K562 (cell line): ENCODE results near the gene L3HYPDH. TPM values are rescaled to one million over a fixed set of nuclear protein-coding genes. Genes with fewer than 3 reads are reported as not detected.

ENCODE experiments used
- ATAC-seq: fragments of 200-7000 bp; cut with Tn5 transposase; 3 replicates; pipeline ENCODE4 v1.9.1; 2020; ENCODE audit warnings: moderate library complexity
- BruUV-seq: library from RNA; stranded (reverse); fragments of 400-500 nt; replicated peaks from 2 replicates; lab custom pipeline; 2021; lab: Mats Ljungman, UMichigan
- CTCF ChIA-PET: fragments of 300-600 bp; formaldehyde crosslinking; extraction: SDS; loops from one replicate; lab custom pipeline; 2021; ENCODE audit warnings: low intra/inter-chr PET ratio; lab: Yijun Ruan, JAX
- POLR2A ChIA-PET: fragments of 300-600, 350-650 bp; sonication (Branson Sonifier 250); formaldehyde crosslinking; extraction: SDS; loops from one replicate; lab custom pipeline; 2021; ENCODE audit warnings: antibody characterized with exemption, inconsistent platforms; lab: Yijun Ruan, JAX
- DNase-seq, 4 experiments: peaks; one replicate each; pipeline versions ENCODE4 v3.0.0 to v3.0.0-alpha.2; 2011 to 2018; ENCODE audit warnings: low spot score in 3 of 4, mixed read lengths in 3 of 4; ENCODE audit errors: extremely low read depth in 1 of 4
- FAIRE-seq: peaks from 2 replicates; lab custom pipeline; 2011; peaks lifted over from hg19 to GRCh38; lab: Jason Lieb, UNC
- H2AFZ ChIP-seq: 2 replicates; pipeline ENCODE4 v1.6.0; 2011; ENCODE audit warnings: low read depth, low read length, control low read depth, inconsistent platforms
- H3K27ac ChIP-seq: fragments of 200-600 bp; 3 replicates; pipeline ENCODE4 v1.8.0; 2011; ENCODE audit warnings: low read depth, mild to moderate bottlenecking, control low read depth, inconsistent platforms, low read length, moderate library complexity, mixed read lengths; ENCODE audit errors: extremely low read depth
- H3K27me3 ChIP-seq, 2 experiments: fragments of 300-600 bp in 1 of 2; 2 replicates in 1 of 2; 3 replicates in 1 of 2; pipeline versions ENCODE4 v1.6.0 to v1.8.0; 2011; ENCODE audit warnings: inconsistent platforms in 2 of 2, low read length in 2 of 2, mild to moderate bottlenecking in 1 of 2, mixed read lengths in 1 of 2, moderate library complexity in 1 of 2; ENCODE audit not compliant: control insufficient read depth in 2 of 2, insufficient read depth in 2 of 2
- H3K36me3 ChIP-seq: fragments of 300-600 bp; 3 replicates; pipeline ENCODE4 v1.8.0; 2011; ENCODE audit warnings: mild to moderate bottlenecking, low read length, inconsistent platforms; ENCODE audit not compliant: control insufficient read depth, insufficient read depth
- H3K4me1 ChIP-seq, 2 experiments: fragments of 200-600 bp in 1 of 2; replicated peaks in 1 of 2; 2 replicates in 1 of 2; 3 replicates in 1 of 2; pipeline versions ENCODE4 v1.5.1 to v1.8.0; 2011; ENCODE audit warnings: inconsistent platforms in 2 of 2, low read length in 2 of 2, mild to moderate bottlenecking in 1 of 2, mixed read lengths in 1 of 2, moderate library complexity in 1 of 2; ENCODE audit not compliant: control insufficient read depth in 2 of 2, insufficient read depth in 2 of 2
- H3K4me2 ChIP-seq: 2 replicates; pipeline ENCODE4 v1.6.1; 2011; ENCODE audit warnings: low read length, control low read depth, inconsistent platforms, mixed read lengths; ENCODE audit not compliant: insufficient read depth
- H3K4me3 ChIP-seq: fragments of 200-600 bp; sonication (generic), shearing (Covaris generic); 2 replicates; pipeline ENCODE4 v1.5.1; 2016; ENCODE audit warnings: control low read depth, inconsistent platforms
- H3K79me2 ChIP-seq: fragments of 200-600 bp; 3 replicates; pipeline ENCODE4 v1.8.0; 2011; ENCODE audit warnings: low read length, inconsistent platforms; ENCODE audit not compliant: control insufficient read depth, insufficient read depth
- H3K9ac ChIP-seq, 2 experiments: 2 replicates each; pipeline versions ENCODE4 v1.6.0 to v1.6.1; 2011; ENCODE audit warnings: low read depth in 2 of 2, low read length in 2 of 2, control low read depth in 1 of 2, inconsistent platforms in 1 of 2, mild to moderate bottlenecking in 1 of 2, mixed read lengths in 1 of 2; ENCODE audit not compliant: insufficient read depth in 1 of 2
- H3K9me1 ChIP-seq: one replicate; pipeline ENCODE4 v1.6.0; 2011; ENCODE audit warnings: inconsistent platforms, mild to moderate bottlenecking, low read length, moderate library complexity; ENCODE audit not compliant: control insufficient read depth, insufficient read depth
- H3K9me3 ChIP-seq: replicated peaks from 2 replicates; pipeline ENCODE4 v1.5.1; 2011; ENCODE audit warnings: low read depth, low read length, inconsistent platforms; ENCODE audit not compliant: control insufficient read depth, insufficient read depth
- H4K20me1 ChIP-seq: replicated peaks from 2 replicates; pipeline ENCODE4 v1.6.1; 2011; ENCODE audit warnings: low read length, inconsistent platforms, mixed read lengths; ENCODE audit not compliant: control insufficient read depth, insufficient read depth
- CHD7 ChIP-seq: fragments of 200-600 bp; sonication (generic); IDR thresholded peaks from one replicate; pipeline ENCODE4 v1.6.1; 2012; ENCODE audit warnings: mild to moderate bottlenecking, low read depth, low read length, inconsistent platforms
- FOXP4 ChIP-seq: sonication (generic); formaldehyde crosslinking; IDR thresholded peaks from 2 replicates; pipeline ENCODE4 v1.8.0; 2022; ENCODE audit warnings: mild to moderate bottlenecking, missing genetic modification reagents, borderline replicate concordance
- HMG20B ChIP-seq: fragments of 250-450 bp; sonication (Bioruptor Pico); IDR thresholded peaks from 2 replicates; pipeline ENCODE4 v1.5.0; 2021; ENCODE audit warnings: mild to moderate bottlenecking
- HMGXB4 ChIP-seq: sonication (generic); formaldehyde crosslinking; IDR thresholded peaks from 2 replicates; pipeline ENCODE4 v1.8.1; 2023; ENCODE audit warnings: mild to moderate bottlenecking, missing genetic modification reagents
- MAZ ChIP-seq, 2 experiments: fragments of 450-650 bp in 1 of 2; sonication (generic) in 1 of 2; formaldehyde crosslinking; IDR thresholded peaks in 1 of 2; conservative IDR thresholded peaks in 1 of 2; 2 replicates each; pipeline versions ENCODE4 v1.4.0 to v1.5.0; 2020; ENCODE audit warnings: mild to moderate bottlenecking in 1 of 2, missing genetic modification reagents in 1 of 2
- ZNF695 ChIP-seq: fragments of 450-650 bp; formaldehyde crosslinking; IDR thresholded peaks from 2 replicates; pipeline ENCODE4 v1.4.0; 2020; ENCODE audit warnings: mild to moderate bottlenecking, moderate library complexity
- ZNF717 ChIP-seq: fragments of 250-450 bp; sonication (Bioruptor Pico); IDR thresholded peaks from 2 replicates; pipeline ENCODE4 v1.5.0; 2021
- whole genome bisulfite sequencing: fragments of 100-300 bp; shearing (Covaris generic); methylation state at CpG from one replicate; pipeline ENCODE4 v1.1.6; 2016; ENCODE audit warnings: low coverage, mixed read lengths; ENCODE audit not compliant: insufficient coverage; ENCODE audit errors: missing lambda C conversion rate; 5-methylcytosine and 5-hydroxymethylcytosine counted together
- in situ Hi-C: fragments of 300-500 bp; cut with MboI; formaldehyde crosslinking; loops from 4 replicates; pipeline ENCODE4 v1.15.0; 2018; ENCODE audit warnings: inconsistent platforms, mixed read lengths
- intact Hi-C: fragments of 100-400 bp; cut with micrococcal nuclease; formaldehyde crosslinking; loops from 2 replicates; pipeline ENCODE4 v1.14.2; 2022
- polyA plus RNA-seq, 8 experiments: library from polyadenylated mRNA; depleted of rRNA in 4 of 8; stranded (reverse) in 5 of 8; unstranded in 3 of 8; fragments of >200 nt; fragmentation: Nextera tagmentation in 2 of 8; fragmentation: Illumina TruSeq in 1 of 8; extraction: Ambion mirVana in 2 of 8; extraction: Trizol in 1 of 8; gene quantifications; 2 replicates each; pipeline versions ENCODE4 v1.2.1 to v1.2.3, GENCODE V29; 2011 to 2014; ENCODE audit warnings: inconsistent platforms in 1 of 8, missing spikeins in 1 of 8
- total RNA-seq, 7 experiments: library from RNA; depleted of rRNA in 6 of 7; stranded (reverse); fragments of >200 nt in 6 of 7; fragmentation: Illumina TruSeq in 2 of 7; extraction: Trizol in 2 of 7; gene quantifications; 2 replicates each; pipeline versions ENCODE4 v1.2.1 to v1.2.3, GENCODE V29; 2011 to 2021; ENCODE audit warnings: low replicate concordance in 1 of 7

Gene L3HYPDH
- total and polyA plus RNA-seq, 9 of the 15 experiments (the other 6 are each of a cell fraction or from before 2014, with no cell fraction given): 12.8 to 36.5 (median 19.3) TPM

GRCh38 chr14:59529189-59529588 is 45.0 kb upstream of the L3HYPDH start:
- Histone ChIP-seq H3K79me2 (no peaks in the 10 kb centered on the region), H3K27ac (no peak overlapping the region), H4K20me1 (no peaks in the 10 kb centered on the region), H3K27me3 (no peaks in the 10 kb centered on the region), H3K9me1 (no peaks in the 10 kb centered on the region), H3K4me1 (no peaks in the 10 kb centered on the region), H3K36me3 (no peaks in the 10 kb centered on the region), H3K9ac (no peak overlapping the region), H3K4me3 (no peak overlapping the region), H3K4me2 (no peak overlapping the region), H2AFZ (no peak overlapping the region), H3K9me3 (no peaks in the 10 kb centered on the region)
- in situ Hi-C loops (no loop called here), intact Hi-C loops (no loop called here)
- ChIA-PET POLR2A (no interaction called here), CTCF (no interaction called here)
- FAIRE-seq (no peak), DNase-seq (no peak), ATAC-seq (no peak)
- no peak for TF ChIP-seq HMG20B
- TF ChIP-seq HMGXB4 (CRISPR knock-in tag): no peak
- no peak for TF ChIP-seq ZNF695 (CRISPR knock-in tag)
- TF ChIP-seq FOXP4 (CRISPR knock-in tag): no peak
- no peak for TF ChIP-seq MAZ (CRISPR knock-in tag; conservative IDR thresholded peaks at IDR 0.05 in 1 of 2, IDR thresholded peaks at IDR 0.05 in 1 of 2)
- no peak for TF ChIP-seq CHD7
- no peak for TF ChIP-seq ZNF717 (CRISPR knock-in tag)
- no TSS peak for BruUV-seq
- WGBS: 0% methylated on average over 1 of the region's 2 CpGs
